SK-N-MC (cell line): Measurements from ENCODE around the gene EMSY.

ENCODE experiments used
- DNase-seq: peaks from one replicate; pipeline ENCODE4 v3.0.0-alpha.2; 2011; ENCODE audit warnings: low read depth, low spot score
- H3K27ac ChIP-seq: fragments of 200-600 bp; sonication (generic); 2 replicates; pipeline ENCODE4 v1.5.1; 2016; ENCODE audit warnings: mixed run types
- H3K36me3 ChIP-seq: fragments of 200-600 bp; sonication (generic); 2 replicates; pipeline ENCODE4 v1.6.1; 2017; ENCODE audit warnings: antibody characterized with exemption, low read length, mixed read lengths; ENCODE audit not compliant: insufficient read depth
- H3K4me3 ChIP-seq: fragments of 200-600 bp; sonication (generic); 2 replicates; pipeline ENCODE4 v1.5.1; 2016
- H3K9ac ChIP-seq: fragments of 200-600 bp; sonication (generic); 2 replicates; pipeline ENCODE4 v1.8.0; 2017; ENCODE audit warnings: mixed run types, mixed read lengths; ENCODE audit not compliant: insufficient read length
- H3K9me3 ChIP-seq: fragments of 200-600 bp; sonication (generic); 2 replicates; pipeline ENCODE4 v1.6.1; 2017; ENCODE audit warnings: low read depth, mild to moderate bottlenecking, antibody characterized with exemption, low read length, moderate library complexity, mixed read lengths
- EZH2 ChIP-seq: fragments of 200-600 bp; sonication (generic); IDR thresholded peaks from one replicate; pipeline ENCODE4 v1.6.1; 2017; ENCODE audit warnings: antibody characterized with exemption
- FOXP2 ChIP-seq: optimal IDR thresholded peaks from 2 replicates; pipeline ENCODE3; 2011; ENCODE audit warnings: mild to moderate bottlenecking, moderate library complexity; ENCODE audit not compliant: insufficient read depth; ENCODE audit errors: extremely low read length, control extremely low read depth
- POLR2AphosphoS5 ChIP-seq: IDR thresholded peaks from 2 replicates; pipeline ENCODE4 v1.6.1; 2012; ENCODE audit warnings: mild to moderate bottlenecking, low read depth, low read length, borderline replicate concordance

The EMSY gene

GRCh38 chr11:76553554-76554476, 109.0 kb downstream of the EMSY start:
- Histone ChIP-seq H3K9me3 (no peaks in the 10 kb centered on the region), H3K9ac (no peak overlapping the region), H3K27ac (no peak overlapping the region), H3K36me3 (no peaks in the 10 kb centered on the region), H3K4me3 (no peak overlapping the region)
- TF ChIP-seq POLR2AphosphoS5 (no peak), EZH2 (no peak), FOXP2 (no peak)
- DNase-seq: no peak

GRCh38 chr11:76554767-76555166, 109.9 kb downstream of the EMSY start:
- TF ChIP-seq POLR2AphosphoS5 (no peak), FOXP2 (no peak), EZH2 (no peak)
- Histone ChIP-seq H3K9ac (no peak overlapping the region), H3K4me3 (no peak overlapping the region), H3K9me3 (no peaks in the 10 kb centered on the region), H3K27ac (no peak overlapping the region), H3K36me3 (no peaks in the 10 kb centered on the region)
- no peak for DNase-seq

GRCh38 chr11:76557466-76557865, 112.6 kb downstream of the EMSY start:
- DNase-seq: no peak

GRCh38 chr11:76558473-76558872, 113.7 kb downstream of the EMSY start:
- Histone ChIP-seq H3K9me3 (no peaks in the 10 kb centered on the region), H3K9ac (no peak overlapping the region), H3K27ac (no peak overlapping the region), H3K4me3 (no peak overlapping the region), H3K36me3 (no peaks in the 10 kb centered on the region)
- TF ChIP-seq FOXP2: no peak
- no peak for DNase-seq

More at GRCh38 chr11:76557466-76557865, 112.6 kb downstream of the EMSY start:
- Histone ChIP-seq H3K9me3 (no peaks in the 10 kb centered on the region), H3K9ac (no peak overlapping the region), H3K36me3 (no peaks in the 10 kb centered on the region), H3K27ac (no peak overlapping the region), H3K4me3 (no peak overlapping the region)
- TF ChIP-seq EZH2: no peak
- no peak for TF ChIP-seq POLR2AphosphoS5
- TF ChIP-seq FOXP2: no peak

- no peak for DNase-seq
- no peak overlapping the region for H3K9ac ChIP-seq
- no peaks in the 10 kb centered on the region for H3K36me3 ChIP-seq
- no peaks in the 10 kb centered on the region for H3K9me3 ChIP-seq
- TF ChIP-seq EZH2 (no peak), FOXP2 (no peak), POLR2AphosphoS5 (no peak)
- H3K27ac ChIP-seq: no peak overlapping the region
- H3K4me3 ChIP-seq: no peak overlapping the region
Observed at GRCh38 chr11:76558891-76559290, 114.1 kb downstream of the EMSY start.

- H3K4me3 ChIP-seq: no peak overlapping the region
- H3K9ac ChIP-seq: no peak overlapping the region
- DNase-seq: no peak
Observed at GRCh38 chr11:76559346-76559745, 114.5 kb downstream of the EMSY start.

GRCh38 chr11:76560219-76560618, 115.4 kb downstream of the EMSY start:
- no peaks in the 10 kb centered on the region for H3K36me3 ChIP-seq
- TF ChIP-seq POLR2AphosphoS5 (no peak), FOXP2 (no peak)
- no peak overlapping the region for H3K4me3 ChIP-seq
- H3K9ac ChIP-seq: no peak overlapping the region
- no peak overlapping the region for H3K27ac ChIP-seq
- H3K9me3 ChIP-seq: no peaks in the 10 kb centered on the region
- DNase-seq: no peak

More at GRCh38 chr11:76559346-76559745, 114.5 kb downstream of the EMSY start:
- Histone ChIP-seq H3K27ac (no peak overlapping the region), H3K9me3 (no peaks in the 10 kb centered on the region), H3K36me3 (no peaks in the 10 kb centered on the region)
- TF ChIP-seq POLR2AphosphoS5: no peak
- no peak for TF ChIP-seq FOXP2
- no peak for TF ChIP-seq EZH2

GRCh38 chr11:76561245-76561644, 116.4 kb downstream of the EMSY start:
- no peak overlapping the region for H3K4me3 ChIP-seq
- no peaks in the 10 kb centered on the region for H3K9me3 ChIP-seq
- H3K36me3 ChIP-seq: no peaks in the 10 kb centered on the region
- no peak overlapping the region for H3K9ac ChIP-seq
- H3K27ac ChIP-seq: no peak overlapping the region
- TF ChIP-seq POLR2AphosphoS5: no peak
- TF ChIP-seq FOXP2: no peak
- TF ChIP-seq EZH2: no peak
- no peak for DNase-seq
